GM18951 (cell line): ENCODE data around the gene BEND2.

Experiments used
- POLR2A ChIP-seq: IDR thresholded peaks from 4 replicates; pipeline ENCODE4 v1.6.1; 2011; ENCODE audit warnings: mild to moderate bottlenecking; ENCODE audit not compliant: insufficient read length, insufficient read depth; ENCODE audit errors: extremely low read depth
- in situ Hi-C: fragments of 300-500 bp; cut with MboI; formaldehyde crosslinking; loops from one replicate; pipeline ENCODE4 v1.12.0; 2022; ENCODE audit warnings: low sequenced_read_pairs, mixed read lengths, inconsistent platforms; ENCODE audit not compliant: unreplicated experiment

Gene BEND2

GRCh38 chrX:18172970-18173369 lies 47.7 kb downstream of the BEND2 start:
- no peak for TF ChIP-seq POLR2A
- in situ Hi-C loops, result no loop called here

- TF ChIP-seq POLR2A, result no peak
- in situ Hi-C loops, result no loop called here
Measured at GRCh38 chrX:18170910-18171309, 49.8 kb downstream of the BEND2 start.

- no peak for TF ChIP-seq POLR2A
- in situ Hi-C loops, result no loop called here
Measured at GRCh38 chrX:18166068-18166467, 54.6 kb downstream of the BEND2 start.

- in situ Hi-C loops, result no loop called here
- no peak for TF ChIP-seq POLR2A
Measured at GRCh38 chrX:18160369-18160768, 60.3 kb downstream of the BEND2 start.

- in situ Hi-C loops, result no loop called here
- no peak for TF ChIP-seq POLR2A
Measured at GRCh38 chrX:18158963-18159362, 61.7 kb downstream of the BEND2 start.

- no peak for TF ChIP-seq POLR2A
- in situ Hi-C loops, result no loop called here
Measured at GRCh38 chrX:18151649-18152048, 69.0 kb downstream of the BEND2 start.

GRCh38 chrX:18151157-18151556 lies 69.5 kb downstream of the BEND2 start:
- in situ Hi-C loops, result no loop called here

GRCh38 chrX:18149454-18149853 lies 71.2 kb downstream of the BEND2 start:
- TF ChIP-seq POLR2A, result no peak
- in situ Hi-C loops, result no loop called here

More at GRCh38 chrX:18151157-18151556, 69.5 kb downstream of the BEND2 start:
- no peak for TF ChIP-seq POLR2A

GRCh38 chrX:18146954-18147353 lies 73.7 kb downstream of the BEND2 start:
- no peak for TF ChIP-seq POLR2A
- in situ Hi-C loops, result no loop called here

GRCh38 chrX:18146009-18146408 lies 74.7 kb downstream of the BEND2 start:
- in situ Hi-C loops, result no loop called here
- no peak for TF ChIP-seq POLR2A

GRCh38 chrX:18136816-18137215 lies 83.9 kb downstream of the BEND2 start:
- in situ Hi-C loops, result no loop called here

GRCh38 chrX:18133605-18134004 lies 87.1 kb downstream of the BEND2 start:
- in situ Hi-C loops, result no loop called here
- no peak for TF ChIP-seq POLR2A

More at GRCh38 chrX:18136816-18137215, 83.9 kb downstream of the BEND2 start:
- TF ChIP-seq POLR2A, result no peak

- no peak for TF ChIP-seq POLR2A
- in situ Hi-C loops, result no loop called here
Measured at GRCh38 chrX:18129690-18130089, 91.0 kb downstream of the BEND2 start.

- TF ChIP-seq POLR2A, result no peak
- in situ Hi-C loops, result no loop called here
Measured at GRCh38 chrX:18126971-18127370, 93.7 kb downstream of the BEND2 start.

- no peak for TF ChIP-seq POLR2A
- in situ Hi-C loops, result no loop called here
Measured at GRCh38 chrX:18119856-18120255, 100.8 kb downstream of the BEND2 start.
